ENCODE data around the gene SLC13A3. TPM values are rescaled to one million over a fixed set of nuclear protein-coding genes. Genes with fewer than 3 reads are reported as not detected.

SLC13A3 gene
- total and polyA plus RNA-seq, 2 of the 4 experiments (the other 2 are of a cell fraction): 2.5 to 4.2 TPM

DNA sequence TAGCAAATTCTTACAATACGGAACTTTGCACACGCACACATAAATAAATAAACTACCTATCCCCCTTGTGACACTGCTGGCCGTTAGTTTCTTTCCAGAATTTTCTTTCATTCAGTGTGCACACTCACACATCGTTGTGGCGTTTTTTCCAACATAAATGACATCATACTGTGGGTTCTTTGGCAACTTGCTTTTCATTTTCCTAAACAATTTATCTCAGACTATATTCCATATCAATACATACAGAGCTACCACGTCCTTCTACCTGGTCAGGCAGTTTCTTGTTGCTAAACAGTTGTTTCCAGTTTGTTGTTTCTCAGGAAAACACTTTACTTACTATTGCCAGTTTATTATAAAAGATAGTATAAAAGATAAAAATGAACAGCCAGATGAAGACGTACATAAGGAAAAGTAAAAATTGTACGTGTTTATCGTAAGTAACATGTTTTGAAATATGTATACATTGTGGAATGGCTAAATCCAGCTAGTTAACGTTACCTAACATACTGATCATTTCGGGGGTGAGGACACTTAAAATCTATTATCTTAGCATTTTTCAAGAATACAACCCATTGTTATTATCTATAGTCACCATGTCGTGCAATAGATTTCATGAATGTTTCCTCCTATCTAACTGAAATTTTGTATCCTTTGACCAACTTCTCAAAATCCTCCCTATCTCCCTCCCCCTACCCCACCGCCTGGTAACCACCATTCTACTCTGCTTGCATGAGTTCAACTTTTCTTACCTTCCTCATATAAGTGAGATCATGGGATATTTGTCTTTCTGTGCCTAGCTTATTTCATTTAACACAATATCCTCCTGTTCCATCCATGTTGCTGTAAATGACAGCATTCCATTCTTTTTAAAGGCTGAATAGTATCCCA is 39.2 kb upstream of the SLC13A3 start:
- peaks cover 3% of the 10 kb centered on the region for H3K36me3 ChIP-seq (ENCODE audit: control insufficient read depth, insufficient read depth, low read length)
- peak overlapping the region; percentile 74 for H2BK5ac ChIP-seq (ENCODE audit: low read depth, low read length, poor library complexity, severe bottlenecking)
- peak overlapping the region; percentile 63; the same call in 1 of the 2 replicates for H3K4me3 ChIP-seq (ENCODE audit: insufficient read depth, low read depth, low read length)
- peaks cover 3 to 30% of the 10 kb centered on the region in 2 experiments; a peak in 3 of 4 replicates for H3K79me1 ChIP-seq (ENCODE audit: low read depth in 1 of 2, low read length in 2 of 2)
- H3K56ac ChIP-seq (ENCODE audit: extremely low read depth, insufficient read depth, low read length): 0 out of 2 replicates have a peak overlapping the region, but pooled peaks have one; percentile 99
- peaks cover 3% of the 10 kb centered on the region; the same call in 1 of the 2 replicates for H3K4me1 ChIP-seq (ENCODE audit: control insufficient read depth, insufficient read depth, low read length)
- TF ChIP-seq USF2 (IDR thresholded peaks at IDR 0.05; ENCODE audit: low read depth, low read length) (no peak), BHLHE40 (IDR thresholded peaks at IDR 0.05; ENCODE audit: low read depth, low read length) (no peak), CEBPB (IDR thresholded peaks at IDR 0.05; ENCODE audit: low read depth, low read length) (no peak), NFE2L2 (IDR thresholded peaks at IDR 0.05; ENCODE audit: low read depth, low read length) (no peak), CTCF (conservative IDR thresholded peaks at IDR 0.05; ENCODE audit: low read depth, low read length) (no peak)
- H3K23ac ChIP-seq (ENCODE audit: low read depth, low read length): peak overlapping the region; percentile 11; the same call in 1 of the 2 replicates
- no peaks in the 10 kb centered on the region for H3K27me3 ChIP-seq (ENCODE audit: control insufficient read depth, insufficient read depth, low read length)
- peak overlapping the region; percentile 98 for H3K4me2 ChIP-seq (ENCODE audit: low read depth, low read length)
- H3K27ac ChIP-seq (ENCODE audit: insufficient read depth, low read length): 0 out of 2 replicates have a peak overlapping the region, but pooled peaks have one; percentile 10
- no TSS peak for BruUV-seq (replicated peaks)
- H2BK15ac ChIP-seq (ENCODE audit: low read depth, low read length): no peak overlapping the region
- H4K5ac ChIP-seq (ENCODE audit: low read depth, low read length): peak overlapping the region; percentile 94; the same call in 1 of the 2 replicates
- peak overlapping the region; percentile 6; the same call in 1 of the 2 replicates for H3K4ac ChIP-seq (ENCODE audit: low read depth, low read length)
- peak overlapping the region; percentile 8; the same call in 1 of the 2 replicates for H3K14ac ChIP-seq (replicated peaks; ENCODE audit: low read depth, low read length)
- H4K91ac ChIP-seq (ENCODE audit: insufficient read depth, low read depth, low read length): no peak overlapping the region
- peak overlapping the region; percentile 86 to 100 for H4K8ac ChIP-seq (ENCODE audit: low read depth in 2 of 2, low read length in 2 of 2)
- H2AK5ac ChIP-seq (ENCODE audit: low read depth, low read length): no peak overlapping the region
- H4K20me1 ChIP-seq (ENCODE audit: insufficient read depth, low read length): no peaks in the 10 kb centered on the region
- POLR2A ChIA-PET (ENCODE audit: unreplicated experiment): interaction anchor here (1.0 kb wide), 1 partner anchor 15 kb away, joined by 4 read pairs; no protein-coding TSS in a partner anchor
- H2AK9ac ChIP-seq (replicated peaks; ENCODE audit: low read depth, low read length, poor library complexity): no peak overlapping the region
- no peak overlapping the region for H2BK120ac ChIP-seq (ENCODE audit: low read depth, low read length)
- dilution Hi-C loops (cut with HindIII; ENCODE audit: low sequenced_read_pairs, unreplicated experiment): no loop called here
- ATAC-seq (ENCODE audit: low read depth) (no peak), DNase-seq (peak; percentile 36)
- peak overlapping the region; percentile 29 for H2AFZ ChIP-seq (replicated peaks; ENCODE audit: low read length, poor library complexity)
- no peak overlapping the region for H2BK20ac ChIP-seq (ENCODE audit: low read depth, low read length)
- no peaks in the 10 kb centered on the region for H3K9me3 ChIP-seq (ENCODE audit: control insufficient read depth, insufficient read depth, low read length)
- in situ Hi-C loops (cut with MboI; ENCODE audit: low sequenced_read_pairs): no loop called here
- intact Hi-C loops (cut with micrococcal nuclease): no loop called here
- H3K18ac ChIP-seq (ENCODE audit: low read depth, low read length): peak overlapping the region; percentile 57; the same call in 1 of the 2 replicates
- CTCF ChIA-PET: no interaction called here
- 23 to 100% methylated on average over 3 to 6 of the region's 13 CpGs for WGBS, 2 experiments (ENCODE audit: extremely low coverage in 2 of 2, insufficient read length in 1 of 2)
- H3K9me1 ChIP-seq (ENCODE audit: insufficient read depth, low read length): peaks cover 7% of the 10 kb centered on the region
- peak overlapping the region; percentile 98; the same call in 1 of the 2 replicates for H3K9ac ChIP-seq (ENCODE audit: low read depth, low read length)
